Mucosa of gallbladder (tissue), 1 donor: ENCODE data around the gene TLE6. TPM values are rescaled to one million over a fixed set of nuclear protein-coding genes. Genes with fewer than 3 reads are reported as not detected.
"Not testable (repeated sequence)": the region's sequence is repeated elsewhere in the genome, so short reads cannot be mapped to it uniquely, and the experiment has no call there.

Source experiments
- DNase-seq: peaks from one replicate; pipeline ENCODE4 v3.0.0-alpha.2; 2020; ENCODE audit warnings: low spot score
- total RNA-seq: library from RNA; stranded (reverse); gene quantifications from one replicate; pipeline ENCODE4 v1.2.1, GENCODE V29; 2021
- donor health status: DM: no; HTN: no; CAD: no.

TLE6 gene
- 0.63 TPM for total RNA-seq

DNA sequence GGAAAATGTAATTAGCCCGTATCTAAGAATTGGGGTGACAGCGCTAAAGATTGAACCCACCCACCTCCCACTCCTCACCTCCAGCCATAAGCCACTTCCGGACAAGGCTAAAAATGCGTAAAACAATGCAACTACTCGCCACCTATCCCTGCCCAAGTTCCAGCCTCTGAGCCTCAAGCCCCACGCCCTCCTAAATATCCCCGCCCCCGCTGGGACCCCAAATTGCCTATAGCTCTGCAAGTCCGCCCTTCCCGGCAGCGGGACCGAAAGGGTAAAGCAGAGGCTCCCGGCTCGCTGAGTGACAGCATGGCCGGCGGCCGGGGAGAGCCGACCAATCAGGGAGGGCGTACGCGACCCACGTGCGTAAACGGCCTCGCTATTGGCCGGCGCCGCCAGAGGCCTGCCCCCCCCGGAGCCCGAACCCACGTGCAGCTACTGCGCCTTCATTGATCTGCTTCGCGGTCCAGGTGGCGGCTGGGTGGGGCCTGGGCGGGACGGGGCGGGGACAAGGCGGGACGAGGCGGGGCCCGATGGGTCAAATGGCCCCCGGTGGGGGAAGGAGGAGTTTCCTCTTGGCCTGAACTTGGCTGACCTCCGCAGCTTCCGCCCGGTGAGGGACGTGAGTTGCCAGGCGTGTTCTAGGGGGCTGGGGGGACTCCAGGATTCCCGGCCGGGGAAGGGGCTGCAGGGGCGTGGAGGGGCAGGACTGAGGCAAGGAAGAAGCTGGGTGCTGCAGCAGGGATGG is at the start of gene TLE6:
TLE6 (plus strand) TSS at position 564 of the 745 bp plus-strand sequence. CDS start 670 bp downstream, outside the sequence.
- peak; percentile 97 for DNase-seq

GRCh38 chr19:2933490-2933910 is 43.9 kb upstream of the TLE6 start:
- no peak for DNase-seq

- DNase-seq = not testable (repeated sequence)
Measured at GRCh38 chr19:2935863-2936262, 41.5 kb upstream of the TLE6 start.

DNA sequence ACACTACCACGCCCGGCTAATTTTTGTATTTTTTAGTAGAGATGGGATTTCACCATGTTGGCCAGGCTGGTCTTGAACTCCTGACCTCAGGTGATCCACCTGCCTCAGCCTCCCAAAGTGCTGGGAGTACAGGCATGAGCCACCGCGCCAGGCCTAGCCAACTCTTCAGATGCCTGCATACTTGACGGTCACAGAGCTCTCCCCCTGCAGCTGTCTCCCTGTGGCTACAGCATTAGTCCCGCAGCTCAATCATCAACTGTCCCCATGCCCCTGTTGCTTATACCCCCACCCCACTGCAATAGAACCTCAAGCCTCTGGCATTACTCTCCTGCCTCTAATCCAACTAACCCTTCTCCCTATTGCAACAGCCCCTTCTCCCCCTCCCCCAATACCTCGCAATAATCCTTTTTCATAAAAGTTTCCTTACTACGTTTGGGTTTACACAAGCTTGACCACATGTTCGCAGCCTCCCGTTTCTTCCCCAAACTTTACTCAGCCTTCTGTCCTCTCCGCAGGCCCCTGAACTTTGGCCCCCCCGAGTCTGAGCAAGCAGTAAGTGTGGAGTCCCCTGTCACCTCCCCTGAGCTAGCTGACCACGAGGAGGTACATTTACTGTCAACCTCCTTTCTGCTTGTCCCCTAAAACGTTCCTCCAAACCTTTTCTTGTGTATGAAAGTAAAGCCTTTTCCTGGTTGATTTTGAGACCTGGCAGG is 34.3 kb upstream of the TLE6 start:
- no peak for DNase-seq

DNA sequence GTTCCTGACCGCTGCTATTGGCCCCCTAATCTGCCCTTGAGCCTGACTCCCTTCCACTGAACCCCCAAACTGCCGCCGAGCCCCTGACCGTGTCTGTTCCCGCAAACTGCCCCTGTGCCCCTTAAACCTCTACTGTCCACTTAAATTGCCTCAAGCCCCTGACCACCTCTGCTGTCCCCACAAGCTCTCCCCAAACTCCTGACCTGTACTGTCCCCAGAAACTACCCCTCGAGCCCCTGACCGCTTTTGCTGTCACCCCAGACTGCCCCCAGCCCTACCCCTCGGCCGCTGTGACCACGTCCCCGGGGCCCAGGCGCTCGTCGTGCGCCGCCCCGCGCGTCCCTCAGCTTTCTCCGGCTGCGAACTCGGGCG is 33.0 kb upstream of the TLE6 start:
- DNase-seq = no peak

- DNase-seq = peak; percentile 100
Measured at GRCh38 chr19:2944775-2945574, 32.4 kb upstream of the TLE6 start, which contains the start of gene ZNF77. ZNF77 (minus strand) TSS chr19:2944971; CDS start chr19:2944840, 131 bp downstream.

GRCh38 chr19:2945575-2946184 is 31.7 kb upstream of the TLE6 start:
- no peak for DNase-seq

DNA sequence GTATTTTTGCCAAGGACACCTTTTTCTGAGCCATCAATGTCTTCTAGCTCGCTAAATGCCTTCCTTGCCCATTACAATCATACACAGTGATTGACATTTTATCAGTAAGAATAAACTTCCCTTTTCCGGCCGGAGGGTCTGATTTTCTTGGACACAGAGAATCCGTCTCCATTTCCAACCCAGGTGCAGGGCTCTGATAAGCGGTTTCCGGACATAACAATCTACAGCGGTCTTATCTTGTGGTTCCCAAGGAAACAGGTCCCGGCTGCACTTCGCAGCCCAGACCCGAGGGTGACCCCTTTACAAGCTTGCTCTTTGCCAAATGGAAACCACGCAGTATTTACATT is 27.5 kb upstream of the TLE6 start:
- DNase-seq = no peak

- DNase-seq = peak; percentile 100
Measured at GRCh38 chr19:2950286-2951124, 26.9 kb upstream of the TLE6 start.

DNA sequence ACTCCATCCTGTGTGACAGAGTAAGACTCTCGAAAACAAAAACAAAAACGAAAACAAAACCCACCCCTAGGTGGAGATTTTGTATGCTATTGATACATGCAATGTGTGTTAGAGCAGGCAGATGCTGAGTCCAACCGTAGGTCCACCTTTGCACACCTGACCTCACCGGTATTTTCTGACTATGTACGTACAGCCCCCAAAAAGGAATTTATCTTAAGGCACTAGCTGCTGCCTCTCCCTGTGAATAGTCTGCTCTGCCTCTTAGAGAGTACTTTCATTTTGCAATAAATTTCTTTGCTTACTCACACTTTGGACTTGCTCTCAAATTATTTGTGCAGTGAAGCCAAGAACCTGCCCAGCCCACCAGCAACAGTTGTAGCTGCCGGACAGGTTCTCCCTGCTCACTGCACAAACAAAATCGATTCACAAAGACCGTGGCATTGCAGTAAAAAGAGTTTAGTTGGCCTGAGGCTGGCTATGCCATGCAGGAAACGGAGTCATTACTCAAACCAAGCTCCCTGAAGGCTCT is 24.3 kb upstream of the TLE6 start:
- peak; percentile 83 for DNase-seq

DNA sequence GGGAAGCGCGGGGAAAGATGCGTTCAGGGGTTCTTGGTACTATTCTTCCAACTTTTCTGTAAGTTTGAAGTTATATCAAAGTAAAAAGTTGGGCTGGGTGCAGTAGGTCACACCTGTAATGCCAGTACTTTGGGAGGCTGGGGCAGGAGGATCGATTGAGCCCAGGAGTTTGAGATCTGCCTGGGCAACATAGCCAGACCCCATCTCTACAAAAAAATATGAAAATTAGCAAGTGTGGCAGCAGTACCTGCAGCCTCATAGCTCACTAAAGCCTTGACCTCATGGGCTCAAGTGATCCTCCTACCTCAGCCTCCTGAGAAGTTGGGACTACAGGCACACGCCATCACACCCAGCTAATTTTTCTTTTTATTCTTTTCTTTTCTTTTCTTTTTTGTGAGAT is 20.2 kb upstream of the TLE6 start:
- DNase-seq = no peak

DNA sequence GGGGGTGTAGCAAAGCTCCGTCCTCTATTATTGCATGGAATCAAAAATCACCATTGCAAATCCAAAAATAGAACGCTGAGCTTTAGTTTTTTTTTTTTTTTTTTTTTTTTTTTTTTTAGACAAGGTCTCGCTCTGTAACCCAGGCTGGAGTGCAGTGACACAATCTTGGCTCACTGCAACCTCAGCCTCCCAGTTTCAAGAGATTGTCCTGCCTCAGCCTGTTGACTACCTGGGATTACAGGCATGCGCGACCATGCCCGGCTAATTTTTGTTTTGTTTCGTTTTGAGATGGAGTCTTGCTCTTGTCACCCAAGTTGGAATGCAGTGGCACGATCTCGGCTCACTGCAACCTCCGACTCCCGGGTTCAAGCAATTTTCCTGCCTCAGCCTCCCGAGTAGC is 17.2 kb upstream of the TLE6 start:
- no peak for DNase-seq

GRCh38 chr19:2962018-2962670 is 15.2 kb upstream of the TLE6 start:
- peak; percentile 72 for DNase-seq

DNA sequence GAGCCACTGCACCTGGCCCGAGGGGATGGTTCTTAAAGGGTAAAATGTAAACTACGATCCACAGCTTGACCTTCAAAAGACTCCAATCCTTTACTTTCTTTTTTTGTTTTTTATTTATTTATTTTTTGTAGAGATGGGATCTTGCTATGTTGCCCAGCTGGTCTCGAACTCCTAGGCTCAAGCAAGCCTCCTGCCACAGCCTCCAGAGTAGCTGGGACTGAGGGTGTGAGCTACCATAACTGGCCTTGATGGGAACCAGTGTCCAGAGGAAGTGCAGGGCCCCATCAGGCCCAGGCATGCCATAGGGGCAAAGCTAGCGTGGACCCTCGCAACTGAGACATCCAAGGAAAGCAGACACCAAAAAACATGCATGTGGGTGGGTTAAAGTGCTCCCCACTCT is 14.2 kb upstream of the TLE6 start:
- no peak for DNase-seq

DNA sequence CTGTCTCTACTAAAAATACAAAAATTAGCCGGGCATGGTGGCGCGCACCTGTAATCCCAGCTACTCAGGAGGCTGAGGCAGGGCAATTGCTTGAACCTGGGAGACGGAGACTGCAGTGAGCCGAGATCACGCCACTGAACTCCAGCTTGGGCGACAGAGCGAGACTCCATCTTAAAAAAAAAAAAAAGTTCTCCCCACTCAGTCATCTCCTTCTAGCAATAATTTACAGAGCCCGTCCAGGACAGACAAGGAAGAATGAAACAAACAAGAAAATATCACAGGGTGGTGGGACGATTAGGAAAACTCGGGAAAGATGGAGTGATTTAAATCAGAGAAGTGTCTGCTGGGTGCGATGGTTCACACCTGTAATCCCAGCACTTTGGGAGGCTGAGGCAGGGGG is 13.7 kb upstream of the TLE6 start:
- DNase-seq = not testable (repeated sequence)

DNA sequence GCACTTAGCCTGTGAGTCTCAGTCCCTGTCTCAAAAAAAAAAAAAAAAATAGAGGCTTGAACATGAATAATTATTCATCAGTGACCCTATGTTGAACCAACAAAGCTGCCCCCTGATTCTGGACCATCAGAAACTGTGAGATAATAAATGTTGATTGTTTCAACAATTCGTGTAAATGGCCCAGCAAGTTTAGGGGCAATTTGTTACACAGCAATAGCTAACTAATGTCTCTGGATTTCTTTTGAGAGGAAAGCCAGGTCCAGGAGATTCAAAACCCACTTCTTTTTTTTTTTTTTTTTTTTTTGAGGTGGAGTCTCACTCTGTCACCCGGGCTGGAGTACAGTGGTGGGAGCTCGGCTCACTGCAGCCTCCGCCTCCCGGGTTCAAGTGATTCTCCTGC is 12.5 kb upstream of the TLE6 start:
- no peak for DNase-seq

DNA sequence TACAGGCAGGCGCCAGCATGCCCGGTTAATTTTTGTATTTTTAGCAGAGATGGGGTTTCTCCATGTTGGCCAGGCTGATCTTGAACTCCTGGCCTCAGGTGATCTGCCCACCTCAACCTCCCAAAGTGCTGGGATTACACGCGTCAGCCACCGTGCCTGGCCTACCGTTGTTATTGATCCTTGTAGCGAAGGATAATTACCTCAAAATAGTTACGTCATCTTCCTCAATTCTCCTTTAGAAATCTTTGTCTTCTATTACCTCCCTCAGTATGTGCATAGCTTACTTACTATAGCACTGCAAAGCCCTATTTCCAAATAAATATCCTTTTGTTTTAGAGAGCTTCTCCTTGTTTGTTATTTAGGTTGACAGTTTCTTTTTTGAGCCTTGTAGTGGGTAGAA is 9.4 kb upstream of the TLE6 start:
- no peak for DNase-seq

- peak; percentile 59 for DNase-seq
Measured at GRCh38 chr19:2969104-2969504, 8.3 kb upstream of the TLE6 start.

GRCh38 chr19:2970201-2970835 is 7.0 kb upstream of the TLE6 start:
- peak; percentile 48 for DNase-seq

DNA sequence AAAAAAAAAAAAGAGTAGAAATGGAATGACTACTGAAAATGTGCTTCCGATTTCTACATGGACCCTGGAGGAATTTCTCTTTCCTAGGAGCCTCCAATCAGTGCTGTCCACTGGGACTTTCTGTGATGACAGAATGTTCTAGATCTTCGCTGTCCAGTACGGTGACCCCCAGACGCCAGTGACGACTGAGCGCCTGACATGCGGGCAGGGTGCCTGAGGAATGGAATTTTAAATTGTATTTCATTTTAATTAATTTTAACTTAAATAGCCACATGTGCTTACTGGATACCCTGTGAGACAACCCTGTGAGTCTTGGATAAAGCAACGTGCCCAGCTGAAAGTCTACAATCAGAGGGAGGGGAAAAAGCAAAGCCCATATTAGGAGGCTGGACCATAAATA is 4.1 kb upstream of the TLE6 start:
- DNase-seq = no peak
